Mucosa of descending colon (tissue), 3 donors: Measurements from ENCODE around the gene HDDC3. TPM values are rescaled to one million over a fixed set of nuclear protein-coding genes. Genes with fewer than 3 reads are reported as not detected.

Source experiments
- ATAC-seq: fragments of 200-7000 bp; cut with Tn5 transposase; one replicate; pipeline ENCODE4 v1.9.1; 2020; ENCODE audit warnings: mild to moderate bottlenecking, moderate library complexity
- DNase-seq, 3 donors: peaks; one replicate each; pipeline ENCODE4 v3.0.0-alpha.2; 2020
- H3K36me3 ChIP-seq: fragments of 200-600 bp; one replicate; pipeline ENCODE4 v1.8.0; 2021; ENCODE audit warnings: low read depth, mild to moderate bottlenecking
- H3K4me1 ChIP-seq: fragments of 200-600 bp; one replicate; pipeline ENCODE4 v1.8.0; 2021; ENCODE audit warnings: low read depth, mild to moderate bottlenecking
- H3K4me3 ChIP-seq: fragments of 200-600 bp; one replicate; pipeline ENCODE4 v1.8.0; 2021; ENCODE audit warnings: mild to moderate bottlenecking
- H3K9me3 ChIP-seq: fragments of 200-600 bp; one replicate; pipeline ENCODE4 v1.8.0; 2021; ENCODE audit warnings: mild to moderate bottlenecking
- CTCF ChIP-seq: fragments of 200-600 bp; IDR thresholded peaks from one replicate; pipeline ENCODE4 v1.8.0; 2022; ENCODE audit warnings: antibody characterized with exemption, mild to moderate bottlenecking
- intact Hi-C, 2 donors: fragments of 100-400 bp; cut with DNase I in 1 of 2; cut with micrococcal nuclease in 1 of 2; formaldehyde crosslinking; loops; one replicate each; pipeline versions ENCODE4 v1.11.0 to v1.11.1; 2022; cut with DNase I, micrococcal nuclease
- total RNA-seq, 3 donors: library from RNA; stranded (reverse); fragmentation: NEBNext Ultra II Directional in 2 of 3; extraction: Animal tissue kit (Norgen Biotek cat#: 25700) in 2 of 3; gene quantifications; one replicate each; pipeline versions ENCODE4 v1.2.1 to v1.2.4, GENCODE V29; 2021 to 2023
- donor health status: DM: no; HTN: no; CAD: no; lungs with moderate emphysema.
- donor health status: DM: no; HTN: no; CAD: no.
- donor health status: DM: no; HTN: yes; CAD: no.

Gene HDDC3
- total RNA-seq, 3 donors from 2014 or later: 10.7 to 23.4 (median 15.4) TPM

- DNase-seq: no peak
Measured at GRCh38 chr15:90972133-90972532, 39.8 kb upstream of the HDDC3 start.

GRCh38 chr15:90970274-90970673 lies 37.9 kb upstream of the HDDC3 start:
- H3K36me3 ChIP-seq: no peaks in the 10 kb centered on the region
- intact Hi-C loops: no loop called here
- no peak for TF ChIP-seq CTCF

More at GRCh38 chr15:90972133-90972532, 39.8 kb upstream of the HDDC3 start:
- no peak for TF ChIP-seq CTCF
- ATAC-seq: no peak
- H3K9me3 ChIP-seq: no peaks in the 10 kb centered on the region
- H3K4me1 ChIP-seq: no peaks in the 10 kb centered on the region
- intact Hi-C loops: no loop called here
- H3K4me3 ChIP-seq: no peak overlapping the region
- H3K36me3 ChIP-seq: no peaks in the 10 kb centered on the region

GRCh38 chr15:90968434-90968833 lies 36.1 kb upstream of the HDDC3 start:
- DNase-seq (no peak), ATAC-seq (no peak)
- TF ChIP-seq CTCF: no peak
- Histone ChIP-seq H3K4me1 (no peaks in the 10 kb centered on the region), H3K4me3 (no peak overlapping the region), H3K36me3 (no peaks in the 10 kb centered on the region), H3K9me3 (no peaks in the 10 kb centered on the region)
- intact Hi-C loops: no loop called here

More at GRCh38 chr15:90970274-90970673, 37.9 kb upstream of the HDDC3 start:
- H3K4me3 ChIP-seq: no peak overlapping the region
- H3K9me3 ChIP-seq: no peaks in the 10 kb centered on the region
- H3K4me1 ChIP-seq: no peaks in the 10 kb centered on the region
- no peak for ATAC-seq
- no peak for DNase-seq

GRCh38 chr15:90967206-90967605 lies 34.9 kb upstream of the HDDC3 start:
- no peaks in the 10 kb centered on the region for H3K36me3 ChIP-seq
- no peaks in the 10 kb centered on the region for H3K9me3 ChIP-seq
- no peak overlapping the region for H3K4me3 ChIP-seq
- DNase-seq (no peak), ATAC-seq (no peak)
- H3K4me1 ChIP-seq: no peaks in the 10 kb centered on the region
- intact Hi-C loops: no loop called here
- no peak for TF ChIP-seq CTCF

- intact Hi-C loops: no loop called here
- Histone ChIP-seq H3K4me1 (no peaks in the 10 kb centered on the region), H3K4me3 (no peak overlapping the region), H3K36me3 (no peaks in the 10 kb centered on the region), H3K9me3 (no peaks in the 10 kb centered on the region)
- TF ChIP-seq CTCF: no peak
- no peak for DNase-seq
- ATAC-seq: no peak
Measured at GRCh38 chr15:90966262-90966661, 33.9 kb upstream of the HDDC3 start.

GRCh38 chr15:90962021-90962420 lies 29.7 kb upstream of the HDDC3 start:
- no peaks in the 10 kb centered on the region for H3K9me3 ChIP-seq
- no peak overlapping the region for H3K4me3 ChIP-seq
- no peak for ATAC-seq
- intact Hi-C loops: no loop called here
- H3K4me1 ChIP-seq: no peaks in the 10 kb centered on the region
- H3K36me3 ChIP-seq: no peaks in the 10 kb centered on the region
- no peak for TF ChIP-seq CTCF
- DNase-seq: no peak
